AG09319 (cell line): ENCODE results near the gene APOB.
A peak's percentile ranks its signal among the peaks of the same experiment; 100 is the strongest.

Experiments
- DNase-seq: peaks from one replicate; pipeline ENCODE4 v3.0.0-alpha.2; 2010; ENCODE audit warnings: low read depth; ENCODE audit errors: extremely low read depth
- CTCF ChIP-seq: IDR thresholded peaks from 2 replicates; pipeline ENCODE4 v1.5.1; 2011; ENCODE audit warnings: low read depth, mild to moderate bottlenecking, inconsistent platforms, low read length, moderate library complexity

APOB gene

GRCh38 chr2:21044694-21045371 lies 960 bp upstream of the APOB start:
- DNase-seq = no peak
- no peak for TF ChIP-seq CTCF

GRCh38 chr2:21042958-21043743 lies 722 bp downstream of the APOB start:
- DNase-seq = peak; percentile 4

GRCh38 chr2:21042708-21042957 lies 1.2 kb downstream of the APOB start:
- no peak for DNase-seq
- no peak for TF ChIP-seq CTCF

More at GRCh38 chr2:21042958-21043743, 722 bp downstream of the APOB start:
- peak; percentile 100 for TF ChIP-seq CTCF

GRCh38 chr2:21041943-21042707 lies 1.7 kb downstream of the APOB start:
- no peak for DNase-seq
- no peak for TF ChIP-seq CTCF

GRCh38 chr2:21041462-21041861 lies 2.4 kb downstream of the APOB start:
- no peak for TF ChIP-seq CTCF
- no peak for DNase-seq

- no peak for DNase-seq
- no peak for TF ChIP-seq CTCF
Measured at GRCh38 chr2:21040468-21041377, 3.1 kb downstream of the APOB start.
